ENCODE data around the gene CD58. TPM values are rescaled to one million over a fixed set of nuclear protein-coding genes. Genes with fewer than 3 reads are reported as not detected.

Gene CD58
- total RNA-seq, 1 donor from 2014 or later = 7.0 TPM

GRCh38 chr1:116529681-116530080 lies 41.1 kb downstream of the CD58 start:
- Mint-ChIP-seq H3K4me1 (ENCODE audit: low read depth) (no peaks in the 10 kb centered on the region), H3K4me3 (ENCODE audit: low read depth) (no peak overlapping the region), H3K36me3 (ENCODE audit: insufficient read depth) (peaks cover 24% of the 10 kb centered on the region), H3K27ac (no peak overlapping the region), H3K27me3 (no peaks in the 10 kb centered on the region), H3K9me3 (ENCODE audit: low read depth) (peaks cover 34% of the 10 kb centered on the region)
- no peak for TF ChIP-seq CTCF (IDR thresholded peaks at IDR 0.05; ENCODE audit: unreplicated experiment)
- DNase-seq (ENCODE audit: low spot score, unreplicated experiment) = no peak

GRCh38 chr1:116529199-116529631 lies 41.6 kb downstream of the CD58 start:
- TF ChIP-seq CTCF (IDR thresholded peaks at IDR 0.05; ENCODE audit: unreplicated experiment) = no peak
- no peaks in the 10 kb centered on the region for H3K27me3 Mint-ChIP-seq
- no peak overlapping the region for H3K4me3 Mint-ChIP-seq (ENCODE audit: low read depth)
- DNase-seq (ENCODE audit: low spot score, unreplicated experiment) = no peak
- no peaks in the 10 kb centered on the region for H3K4me1 Mint-ChIP-seq (ENCODE audit: low read depth)
- H3K9me3 Mint-ChIP-seq (ENCODE audit: low read depth) = peaks cover 34% of the 10 kb centered on the region
- no peak overlapping the region for H3K27ac Mint-ChIP-seq
- H3K36me3 Mint-ChIP-seq (ENCODE audit: insufficient read depth) = peaks cover 23% of the 10 kb centered on the region

DNA sequence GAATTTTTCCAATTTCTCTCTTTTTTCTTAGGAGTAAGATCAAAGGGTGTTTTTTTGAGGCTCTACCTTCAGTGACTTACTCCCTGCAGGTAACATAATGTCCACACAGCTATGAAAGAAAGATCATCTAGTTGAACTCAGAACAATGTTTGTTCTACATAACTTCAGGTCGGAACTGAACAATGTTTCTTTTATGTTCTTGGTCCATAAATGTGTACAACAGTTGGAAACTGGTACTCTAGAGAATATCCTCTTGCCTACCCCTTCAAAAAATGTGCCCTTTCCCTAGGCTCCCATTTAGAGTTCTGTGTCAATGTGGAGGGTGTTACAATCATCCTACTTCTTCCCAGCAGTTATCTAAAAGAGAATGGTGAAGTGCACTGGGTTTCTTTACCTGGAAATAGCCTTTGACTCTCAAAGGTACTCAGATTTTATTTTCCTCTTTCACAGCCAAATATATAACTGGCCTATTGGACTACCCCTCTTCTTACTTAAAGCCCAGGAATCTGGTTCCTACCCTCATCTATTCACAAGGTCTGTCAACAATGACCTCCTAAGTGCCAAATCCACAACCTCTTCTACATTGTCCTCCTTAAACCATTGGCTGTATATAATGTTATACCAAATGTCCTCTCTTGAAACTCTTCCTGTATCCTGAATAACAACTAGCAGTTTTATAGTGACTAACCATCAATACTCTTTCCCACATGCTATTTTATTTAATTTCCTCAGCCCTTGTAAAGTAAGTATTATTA lies 42.3 kb downstream of the CD58 start:
- H3K4me1 Mint-ChIP-seq (ENCODE audit: low read depth) = no peaks in the 10 kb centered on the region
- H3K9me3 Mint-ChIP-seq (ENCODE audit: low read depth) = peaks cover 29% of the 10 kb centered on the region
- H3K27ac Mint-ChIP-seq = peak overlapping the region; percentile 46
- peaks cover 16% of the 10 kb centered on the region for H3K36me3 Mint-ChIP-seq (ENCODE audit: insufficient read depth)
- DNase-seq (ENCODE audit: low spot score, unreplicated experiment) = no peak
- no peaks in the 10 kb centered on the region for H3K27me3 Mint-ChIP-seq
- no peak overlapping the region for H3K4me3 Mint-ChIP-seq (ENCODE audit: low read depth)
- TF ChIP-seq CTCF (IDR thresholded peaks at IDR 0.05; ENCODE audit: unreplicated experiment) = no peak

GRCh38 chr1:116525440-116525839 lies 45.4 kb downstream of the CD58 start:
- no peak for TF ChIP-seq CTCF (IDR thresholded peaks at IDR 0.05; ENCODE audit: unreplicated experiment)
- Mint-ChIP-seq H3K27ac (no peak overlapping the region), H3K4me1 (ENCODE audit: low read depth) (no peaks in the 10 kb centered on the region), H3K27me3 (no peaks in the 10 kb centered on the region), H3K36me3 (ENCODE audit: insufficient read depth) (peaks cover 7% of the 10 kb centered on the region), H3K4me3 (ENCODE audit: low read depth) (no peak overlapping the region), H3K9me3 (ENCODE audit: low read depth) (peaks cover 28% of the 10 kb centered on the region)
- DNase-seq (ENCODE audit: low spot score, unreplicated experiment) = no peak

DNA sequence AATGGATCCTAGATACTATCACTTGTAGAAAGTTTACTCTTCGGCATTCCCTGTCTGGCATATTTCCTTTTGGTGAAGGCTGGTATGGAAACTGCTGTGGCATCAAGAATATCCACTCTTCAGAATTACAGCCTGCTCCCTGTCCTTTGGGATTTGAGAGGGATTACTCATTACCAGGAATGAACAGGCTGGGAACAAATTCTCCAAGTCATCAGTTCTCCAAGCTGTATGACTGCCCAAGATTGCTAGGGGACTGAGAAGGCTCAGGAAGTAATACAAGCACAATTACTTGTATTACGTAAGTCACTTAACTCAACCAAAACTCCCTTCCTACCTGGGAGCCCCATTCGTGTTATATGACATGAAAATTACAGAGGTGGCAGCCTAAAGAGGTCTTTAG lies 49.6 kb downstream of the CD58 start:
- Mint-ChIP-seq H3K4me1 (ENCODE audit: low read depth) (no peaks in the 10 kb centered on the region), H3K27me3 (no peaks in the 10 kb centered on the region), H3K4me3 (ENCODE audit: low read depth) (no peak overlapping the region), H3K9me3 (ENCODE audit: low read depth) (peaks cover 8% of the 10 kb centered on the region), H3K27ac (no peak overlapping the region), H3K36me3 (ENCODE audit: insufficient read depth) (no peaks in the 10 kb centered on the region)
- DNase-seq (ENCODE audit: low spot score, unreplicated experiment) = no peak
- TF ChIP-seq CTCF (IDR thresholded peaks at IDR 0.05; ENCODE audit: unreplicated experiment) = no peak
